GM19240 (cell line): Measurements from ENCODE around the gene KLHDC4.
"Not testable (repeated sequence)": the region's sequence is repeated elsewhere in the genome, so short reads cannot be mapped to it uniquely, and the experiment has no call there.

Source experiments
- DNase-seq: peaks from one replicate; pipeline ENCODE4 v3.0.0; 2011; ENCODE audit warnings: low spot score; ENCODE audit not compliant: insufficient read length

KLHDC4 gene

DNA sequence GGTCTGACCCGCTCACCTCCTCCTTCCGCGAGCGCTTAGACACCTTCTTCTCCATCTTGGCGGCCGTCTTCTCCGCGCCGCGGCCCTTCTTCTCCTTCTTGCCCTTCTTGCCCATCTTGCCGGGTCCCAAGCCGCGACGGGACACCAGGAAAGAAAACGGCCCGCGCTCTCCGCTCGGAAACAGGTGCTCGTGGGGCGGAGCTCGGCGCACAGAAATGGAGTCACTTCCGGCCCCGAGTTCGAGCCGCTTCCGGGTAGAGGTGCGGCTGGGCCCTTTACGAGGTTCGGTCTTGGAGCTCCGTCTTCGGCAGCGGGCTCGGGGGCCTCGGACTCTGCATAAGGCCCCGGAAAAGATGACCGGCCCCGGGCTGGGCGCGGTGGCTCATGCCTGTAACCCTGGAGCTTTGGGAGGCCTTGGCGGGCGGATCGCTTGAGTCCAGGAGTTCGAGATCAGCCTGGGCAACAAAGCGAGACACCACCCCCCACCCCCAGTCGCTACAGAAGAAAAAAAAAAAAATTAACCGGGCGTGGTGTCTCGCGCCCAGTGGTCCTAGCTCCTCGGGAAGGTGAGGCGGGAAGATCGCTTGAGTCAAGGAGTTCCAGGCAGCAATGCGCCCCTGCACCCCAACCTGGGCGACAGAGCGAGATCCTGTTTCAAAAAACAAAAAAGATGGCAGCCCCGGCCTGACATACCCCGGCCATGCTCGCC lies at the start of gene KLHDC4:
TSS of gene KLHDC4 (minus strand) at position 211 of the 709 bp plus-strand sequence. CDS start at position 115, 96 bp downstream.
- peak; percentile 87 for DNase-seq

GRCh38 chr16:87815567-87815966 lies 49.8 kb upstream of the KLHDC4 start:
- no peak for DNase-seq

DNA sequence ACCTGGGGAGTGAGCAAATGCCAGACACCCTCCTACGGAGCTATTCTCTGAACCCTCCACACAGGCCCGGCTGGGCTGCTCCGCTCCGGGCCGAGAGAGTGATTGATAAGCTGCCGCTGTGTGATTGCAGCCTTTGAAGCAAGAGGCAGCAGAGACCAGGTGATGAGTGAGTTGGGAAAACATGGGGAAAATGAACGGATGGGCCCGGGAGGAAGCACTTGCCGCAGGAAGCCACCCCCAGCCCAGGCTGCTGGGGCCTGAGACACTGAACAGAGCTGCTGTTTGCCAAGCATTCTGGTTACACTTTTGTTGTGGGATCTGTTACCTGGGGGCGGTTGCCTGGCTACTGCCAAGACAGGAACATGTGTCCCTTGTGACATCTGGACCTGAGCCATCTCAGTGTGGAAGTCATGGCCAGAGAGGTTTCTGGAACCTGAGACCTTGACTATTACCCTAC lies 46.4 kb upstream of the KLHDC4 start:
- no peak for DNase-seq

DNA sequence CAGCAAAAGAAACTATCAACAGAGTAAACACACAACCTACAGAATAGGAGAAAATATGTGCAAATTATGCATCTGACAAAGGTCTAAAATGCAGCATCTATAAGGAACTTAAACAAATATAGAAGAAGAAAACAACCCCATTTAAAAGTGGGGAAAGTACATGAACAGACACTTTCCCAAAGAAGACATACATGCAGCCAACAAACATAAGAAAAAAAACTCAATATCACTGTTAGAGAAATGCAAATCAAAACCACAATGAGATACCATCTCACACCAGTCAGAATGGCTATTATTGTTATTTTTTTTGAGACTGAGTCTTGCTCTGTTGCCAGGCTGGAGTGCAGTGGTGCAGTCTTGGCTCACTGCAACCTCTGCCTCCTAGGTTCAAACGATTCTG lies 45.7 kb upstream of the KLHDC4 start:
- DNase-seq: not testable (repeated sequence)

DNA sequence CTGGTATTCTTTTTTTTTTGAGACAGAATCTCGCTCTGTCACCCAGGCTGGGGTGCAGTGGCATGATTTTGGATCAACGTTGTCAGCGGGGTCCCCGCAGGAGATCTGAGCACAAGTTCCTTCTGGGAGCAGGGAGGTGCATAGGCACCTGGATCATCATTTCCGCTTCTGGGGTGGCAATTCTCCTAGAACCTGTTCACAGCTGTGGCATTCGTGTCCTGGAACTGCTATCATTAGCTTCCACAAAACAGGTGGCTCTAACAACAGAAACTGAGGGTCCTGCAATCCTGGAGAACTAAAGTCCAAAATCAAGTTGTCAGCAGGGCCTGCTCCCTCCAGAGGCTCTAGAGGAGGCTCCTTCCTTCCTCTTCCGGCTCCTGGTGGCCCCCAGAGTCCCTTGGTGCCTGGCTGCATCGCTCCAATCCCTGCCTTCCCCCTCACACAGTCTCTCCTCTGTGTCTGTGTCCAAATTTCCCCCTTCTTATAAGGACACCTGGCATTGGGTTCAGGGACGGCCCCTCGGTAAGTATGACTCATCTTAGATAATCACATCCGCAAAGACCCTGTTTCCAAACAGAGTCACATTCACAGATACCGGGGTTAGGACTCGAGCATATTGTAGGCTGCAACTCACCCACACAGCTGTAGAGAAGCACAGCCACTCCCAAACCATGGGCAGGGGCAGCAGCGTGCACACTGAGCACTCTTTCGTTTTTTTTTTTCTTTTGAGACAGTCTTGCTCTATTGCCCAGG lies 43.5 kb upstream of the KLHDC4 start:
- DNase-seq: no peak

GRCh38 chr16:87808108-87808507 lies 42.3 kb upstream of the KLHDC4 start:
- no peak for DNase-seq

DNA sequence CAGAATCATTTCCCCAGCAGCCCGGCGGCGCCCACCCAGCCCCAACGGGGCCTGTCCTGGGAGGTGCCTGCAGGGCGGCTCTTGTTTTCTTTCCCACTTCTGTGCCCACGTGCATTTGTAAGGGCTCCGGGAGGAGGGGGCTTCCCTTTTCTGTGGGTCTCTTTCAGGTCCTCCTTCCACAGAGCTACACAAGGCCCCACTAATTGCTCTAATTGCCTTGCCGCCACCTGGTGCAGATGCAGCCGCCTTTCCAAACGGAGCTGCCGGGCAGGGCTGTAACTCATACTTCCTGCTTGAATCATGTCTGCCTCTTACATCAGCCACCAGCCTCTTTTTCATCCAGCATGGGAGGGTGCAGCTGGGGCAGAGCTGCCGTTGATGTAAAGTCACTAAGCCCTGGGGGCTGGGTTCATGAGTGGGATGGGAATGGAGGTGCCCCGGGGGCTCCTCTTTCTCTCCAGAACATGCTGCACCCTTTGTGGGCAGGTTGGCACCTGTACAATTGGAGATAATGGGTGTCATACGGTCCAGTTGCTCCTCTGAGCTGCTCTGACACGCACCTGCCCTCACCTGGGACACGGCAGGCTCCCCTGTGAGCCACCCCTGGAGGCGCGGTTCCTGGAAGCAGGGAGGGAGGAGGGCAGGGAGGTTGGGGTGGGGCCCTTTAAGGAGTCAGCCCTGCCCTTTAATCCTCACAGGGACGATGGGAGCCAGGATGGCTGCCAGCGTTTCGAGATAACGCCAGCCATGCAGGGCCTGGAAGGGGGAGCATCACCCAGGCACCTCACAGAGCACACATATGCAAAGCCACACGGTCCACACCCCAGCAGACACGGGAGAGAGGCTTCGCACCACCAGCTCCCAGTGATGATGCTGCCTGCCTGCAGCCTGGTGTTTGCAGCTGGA lies 41.1 kb upstream of the KLHDC4 start:
- DNase-seq: no peak

DNA sequence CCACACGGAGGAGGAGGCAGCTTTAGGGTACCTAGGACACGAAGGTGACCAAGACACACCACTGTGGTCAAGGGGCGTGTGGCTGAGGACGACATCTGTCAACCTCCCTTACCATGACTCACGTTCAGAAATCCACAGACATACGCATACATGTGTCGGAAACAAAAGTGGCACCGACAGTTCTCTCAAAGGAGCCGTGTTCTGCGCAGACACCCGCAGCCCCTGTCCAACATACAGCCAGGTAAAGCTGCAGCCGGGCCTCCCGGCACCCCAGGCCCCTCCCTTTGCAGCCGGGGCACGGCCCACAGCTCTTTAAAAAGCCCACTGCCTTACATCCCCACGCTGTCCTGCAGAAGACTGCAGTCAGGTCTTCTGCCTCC lies 40.5 kb upstream of the KLHDC4 start:
- no peak for DNase-seq

- DNase-seq: no peak
These were observed 37.6 kb upstream of the KLHDC4 start for GRCh38 chr16:87803385-87803784.

DNA sequence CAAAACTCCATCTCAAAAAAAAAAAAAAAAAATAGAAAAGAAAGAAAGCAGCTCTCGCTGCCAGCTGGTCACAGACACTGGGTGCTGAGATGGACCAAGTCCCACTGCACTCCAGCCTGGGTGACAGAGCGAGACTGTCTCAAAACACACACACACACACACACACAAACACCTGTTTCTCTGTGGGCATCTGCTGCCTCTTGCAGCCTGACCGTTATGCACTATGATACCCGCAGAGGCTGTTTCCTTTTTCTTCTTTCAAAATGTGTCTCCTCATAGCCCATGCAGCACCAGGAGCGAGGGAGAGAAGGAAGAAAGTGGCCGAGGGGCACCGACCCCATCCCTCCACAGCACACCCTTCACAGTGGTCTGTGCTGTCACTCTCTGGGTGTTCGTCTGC lies 36.9 kb upstream of the KLHDC4 start:
- no peak for DNase-seq

DNA sequence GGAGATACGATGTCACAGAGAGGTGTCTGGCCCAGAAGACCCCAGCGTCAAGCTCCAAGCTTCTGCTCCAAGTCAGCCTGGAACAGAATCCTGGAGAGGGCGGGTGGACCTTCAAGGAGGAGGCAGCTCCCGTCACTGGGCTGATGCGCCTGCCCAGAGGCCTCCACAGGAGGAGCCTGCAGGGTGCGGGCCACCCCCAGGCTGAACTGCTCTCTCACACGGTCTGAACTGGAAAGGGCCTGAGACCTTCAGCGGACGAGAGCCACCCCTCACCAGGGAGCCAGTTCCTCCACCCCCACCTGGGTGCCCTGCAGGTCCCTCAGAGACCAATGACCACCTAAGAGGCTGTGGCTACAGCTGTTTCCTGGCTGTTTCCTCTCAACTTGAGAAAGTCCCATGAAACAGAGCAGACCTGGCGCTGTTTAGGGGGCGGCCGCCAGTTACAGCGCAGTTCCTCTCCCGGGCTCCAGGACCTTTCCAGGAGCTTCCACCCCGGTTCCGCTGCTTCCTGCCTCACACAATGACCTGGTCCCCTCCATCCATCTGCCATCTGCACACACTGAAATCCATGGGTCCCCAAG lies 36.0 kb upstream of the KLHDC4 start:
- no peak for DNase-seq

DNA sequence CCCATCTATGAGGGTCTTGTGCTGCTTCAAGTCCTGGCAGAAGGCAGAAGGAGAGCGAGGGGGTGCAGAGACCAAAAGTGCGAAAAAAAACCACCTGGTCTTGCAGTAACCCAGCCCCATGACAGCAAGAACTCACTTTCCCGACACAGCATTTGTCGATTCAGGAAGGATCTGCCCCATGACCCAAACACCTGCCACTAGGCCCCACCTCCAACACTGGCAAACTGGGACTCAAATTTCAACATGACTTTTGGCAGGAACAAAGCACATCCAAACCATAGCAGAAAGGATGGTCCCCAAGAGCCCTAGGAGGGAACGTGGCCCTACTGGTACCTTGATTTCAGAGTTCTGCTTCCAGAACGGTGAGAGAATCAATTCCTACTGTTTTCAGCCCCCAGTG lies 34.7 kb upstream of the KLHDC4 start:
- DNase-seq: no peak

GRCh38 chr16:87795336-87795735 lies 29.6 kb upstream of the KLHDC4 start:
- DNase-seq: no peak

DNA sequence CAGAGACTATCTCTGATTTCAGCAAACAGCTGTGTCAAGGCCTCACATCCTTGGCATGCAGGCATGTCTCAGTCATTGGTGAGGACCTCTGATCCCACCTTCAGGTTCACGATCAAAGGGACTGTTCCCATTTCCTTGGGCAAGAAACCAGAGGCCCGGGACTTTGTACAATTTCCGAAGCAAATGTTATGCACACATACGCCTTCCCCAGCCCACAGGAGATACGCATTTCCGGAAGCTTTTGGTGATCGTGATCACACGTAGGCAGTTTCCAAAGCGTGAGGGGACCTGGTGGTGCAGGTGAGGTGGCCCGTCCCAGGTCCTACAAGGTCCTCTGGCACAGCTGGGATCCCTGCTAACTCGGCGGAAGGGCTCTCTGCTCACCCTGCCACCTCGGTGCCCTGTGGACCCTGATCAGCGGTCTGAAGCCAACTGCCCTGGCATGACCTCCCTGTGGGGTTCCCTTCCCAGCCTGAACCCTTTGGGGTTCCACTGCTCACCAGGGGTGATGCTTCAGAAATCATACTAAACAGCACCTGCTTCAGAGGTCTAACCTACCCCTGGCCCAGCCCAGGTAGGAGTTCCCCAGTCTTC lies 28.8 kb upstream of the KLHDC4 start:
- DNase-seq: no peak

DNA sequence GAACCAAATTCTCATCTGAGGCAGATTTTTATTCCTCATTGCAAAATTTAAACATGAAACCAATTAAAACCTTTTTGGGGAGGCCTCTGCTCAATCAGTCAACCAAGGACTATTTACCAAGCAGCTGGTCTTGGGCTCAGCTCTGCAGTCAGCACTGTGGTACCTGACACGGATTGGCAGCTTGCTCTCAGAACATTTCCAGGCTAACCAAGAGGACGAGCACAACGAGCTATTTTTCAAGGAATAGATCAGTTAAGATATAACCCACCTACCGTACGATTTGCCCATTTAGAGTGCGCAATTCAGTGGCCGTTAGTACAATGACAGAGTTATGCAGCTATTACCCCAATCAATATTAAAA lies 26.4 kb upstream of the KLHDC4 start:
- no peak for DNase-seq

- no peak for DNase-seq
These were observed 25.8 kb upstream of the KLHDC4 start for GRCh38 chr16:87791295-87792204.

DNA sequence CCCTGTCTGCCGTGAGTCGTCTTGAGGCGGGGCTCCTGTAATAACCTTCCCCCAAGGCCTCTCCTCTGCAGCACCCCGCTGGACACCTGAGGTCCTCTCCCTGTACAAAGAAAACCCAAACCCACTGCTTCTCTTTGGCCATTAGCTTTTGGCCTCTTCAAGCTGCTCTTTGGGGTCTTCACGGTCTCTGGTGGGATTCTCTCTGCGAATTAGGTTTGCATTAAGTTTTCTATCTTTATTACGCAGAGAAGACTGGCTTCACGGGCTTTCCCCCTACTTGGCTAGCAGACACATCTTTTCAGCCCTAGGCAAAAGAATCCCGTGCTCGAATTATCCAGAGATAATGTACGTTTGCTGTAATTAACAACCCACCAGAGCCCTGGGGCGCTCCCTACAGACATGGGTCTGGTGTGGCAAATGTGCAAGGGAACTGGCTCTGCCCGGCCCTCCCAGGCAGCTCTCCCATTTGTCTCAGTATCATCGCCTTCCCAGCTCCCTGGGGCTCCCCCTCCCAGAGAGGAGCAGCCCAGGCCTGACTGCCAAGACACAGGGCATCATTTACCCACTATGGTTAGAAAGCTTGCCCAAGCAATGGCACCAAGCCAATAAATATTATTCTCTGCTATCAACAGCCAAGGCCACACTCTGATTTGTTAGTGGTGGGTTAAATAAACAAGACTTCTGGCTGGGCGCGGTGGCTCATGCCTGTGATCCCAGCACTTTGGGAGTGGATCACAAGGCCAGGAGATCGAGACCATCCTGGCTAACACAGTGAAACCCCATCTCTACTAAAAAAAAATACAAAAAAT lies 24.7 kb upstream of the KLHDC4 start:
- DNase-seq: no peak

DNA sequence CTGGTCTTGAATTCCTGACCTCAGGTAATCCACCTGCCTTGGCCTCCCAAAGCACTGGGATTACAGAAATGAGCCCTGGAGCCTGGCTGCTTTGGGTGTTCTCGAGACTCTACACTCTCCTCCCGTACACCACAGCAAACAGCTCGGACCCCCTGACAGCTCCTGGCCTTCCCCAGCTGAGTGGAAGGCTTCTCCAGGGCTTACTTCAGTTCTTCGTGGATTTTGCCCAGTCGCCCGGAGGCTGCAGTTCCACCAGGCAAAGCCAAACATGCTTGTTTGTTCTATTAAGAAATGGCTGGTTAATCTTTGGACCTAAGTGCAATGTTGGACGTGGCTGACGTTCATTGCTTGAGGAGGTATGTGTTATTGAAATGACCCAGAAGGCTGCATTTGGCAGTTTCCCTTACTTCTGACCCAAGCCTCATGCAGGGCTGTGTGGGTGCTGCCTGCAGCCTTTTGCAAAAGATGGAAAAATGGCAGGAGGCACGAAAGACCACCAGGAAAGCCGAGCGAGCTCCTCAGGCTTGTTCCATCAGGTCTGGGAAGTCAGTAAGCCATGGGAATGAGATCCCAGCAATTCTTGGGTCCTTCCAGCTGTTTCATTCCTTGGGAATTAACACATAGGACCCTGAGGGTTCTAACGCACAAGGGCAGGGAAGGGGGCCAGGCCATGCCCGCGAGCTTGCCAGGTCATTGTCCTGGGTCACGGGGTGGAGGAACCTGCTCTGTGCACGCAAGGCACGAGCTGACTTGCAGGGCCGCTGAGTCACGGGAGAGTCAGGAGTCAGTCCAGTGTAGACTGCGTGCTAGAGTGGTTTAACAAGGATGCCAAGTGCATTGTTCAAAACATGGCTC lies 23.9 kb upstream of the KLHDC4 start:
- no peak for DNase-seq
